ENCODE data around the gene ADAT2. TPM values are rescaled to one million over a fixed set of nuclear protein-coding genes. Genes with fewer than 3 reads are reported as not detected.

The ADAT2 gene
- total RNA-seq, 4 donors from 2014 or later: 1.7 to 11.3 (median 6.1) TPM

DNA sequence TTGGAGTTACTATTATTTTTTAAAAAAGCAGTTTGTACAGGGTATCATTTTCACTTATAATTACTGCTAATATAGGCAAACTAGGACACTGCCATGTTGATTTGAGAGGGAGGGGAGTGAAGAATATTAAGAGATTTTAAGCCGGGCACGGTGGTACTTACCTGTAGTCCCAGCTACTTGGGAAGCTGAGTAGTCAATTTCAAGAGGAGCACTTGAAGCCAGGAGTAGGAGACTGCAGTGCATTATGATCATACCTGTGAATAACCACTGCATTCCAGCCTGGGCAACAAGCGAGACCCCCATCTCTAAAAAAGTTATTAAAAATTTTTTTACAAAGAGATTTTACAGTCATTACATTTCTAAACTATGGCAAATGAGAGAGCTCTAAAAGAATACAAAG lies 35.7 kb downstream of the ADAT2 start:
- no peaks in the 10 kb centered on the region for H3K4me1 ChIP-seq
- no peaks in the 10 kb centered on the region for H3K27me3 ChIP-seq
- H3K27ac ChIP-seq: no peak overlapping the region
- H3K9me3 ChIP-seq: no peaks in the 10 kb centered on the region
- no peak overlapping the region for H3K4me3 ChIP-seq
- H3K36me3 ChIP-seq: no peaks in the 10 kb centered on the region
- DNase-seq: no peak
- TF ChIP-seq, protein P1, sequence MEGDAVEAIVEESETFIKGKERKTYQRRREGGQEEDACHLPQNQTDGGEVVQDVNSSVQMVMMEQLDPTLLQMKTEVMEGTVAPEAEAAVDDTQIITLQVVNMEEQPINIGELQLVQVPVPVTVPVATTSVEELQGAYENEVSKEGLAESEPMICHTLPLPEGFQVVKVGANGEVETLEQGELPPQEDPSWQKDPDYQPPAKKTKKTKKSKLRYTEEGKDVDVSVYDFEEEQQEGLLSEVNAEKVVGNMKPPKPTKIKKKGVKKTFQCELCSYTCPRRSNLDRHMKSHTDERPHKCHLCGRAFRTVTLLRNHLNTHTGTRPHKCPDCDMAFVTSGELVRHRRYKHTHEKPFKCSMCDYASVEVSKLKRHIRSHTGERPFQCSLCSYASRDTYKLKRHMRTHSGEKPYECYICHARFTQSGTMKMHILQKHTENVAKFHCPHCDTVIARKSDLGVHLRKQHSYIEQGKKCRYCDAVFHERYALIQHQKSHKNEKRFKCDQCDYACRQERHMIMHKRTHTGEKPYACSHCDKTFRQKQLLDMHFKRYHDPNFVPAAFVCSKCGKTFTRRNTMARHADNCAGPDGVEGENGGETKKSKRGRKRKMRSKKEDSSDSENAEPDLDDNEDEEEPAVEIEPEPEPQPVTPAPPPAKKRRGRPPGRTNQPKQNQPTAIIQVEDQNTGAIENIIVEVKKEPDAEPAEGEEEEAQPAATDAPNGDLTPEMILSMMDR (IDR thresholded peaks at IDR 0.05): no peak
- no peak for TF ChIP-seq POLR2A (IDR thresholded peaks at IDR 0.05)

DNA sequence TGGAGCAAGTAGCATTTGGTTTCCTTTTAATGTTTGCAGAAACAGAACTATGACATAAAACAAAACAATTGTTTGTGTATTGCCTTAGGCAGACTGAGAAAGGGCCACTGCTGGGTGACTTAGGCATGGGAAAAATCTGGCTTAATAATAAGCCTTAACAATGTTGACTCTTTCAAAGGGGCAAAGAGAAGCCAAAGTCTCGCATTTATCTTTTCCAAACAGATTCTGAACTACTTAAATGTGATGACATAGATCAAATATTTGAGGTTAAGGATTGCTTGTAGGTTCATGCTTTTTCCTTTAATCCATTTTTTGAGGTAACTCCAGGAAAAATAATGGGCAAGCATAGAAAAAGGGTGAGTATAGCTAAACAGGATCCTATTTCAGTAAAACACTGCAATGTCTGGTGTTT lies 39.6 kb downstream of the ADAT2 start:
- Histone ChIP-seq H3K4me1 (no peaks in the 10 kb centered on the region), H3K9me3 (no peaks in the 10 kb centered on the region), H3K27ac (no peak overlapping the region), H3K4me3 (no peak overlapping the region), H3K36me3 (no peaks in the 10 kb centered on the region), H3K27me3 (no peaks in the 10 kb centered on the region)
- TF ChIP-seq POLR2A (IDR thresholded peaks at IDR 0.05): no peak
- TF ChIP-seq, protein P1 (IDR thresholded peaks at IDR 0.05): no peak
- DNase-seq: no peak

DNA sequence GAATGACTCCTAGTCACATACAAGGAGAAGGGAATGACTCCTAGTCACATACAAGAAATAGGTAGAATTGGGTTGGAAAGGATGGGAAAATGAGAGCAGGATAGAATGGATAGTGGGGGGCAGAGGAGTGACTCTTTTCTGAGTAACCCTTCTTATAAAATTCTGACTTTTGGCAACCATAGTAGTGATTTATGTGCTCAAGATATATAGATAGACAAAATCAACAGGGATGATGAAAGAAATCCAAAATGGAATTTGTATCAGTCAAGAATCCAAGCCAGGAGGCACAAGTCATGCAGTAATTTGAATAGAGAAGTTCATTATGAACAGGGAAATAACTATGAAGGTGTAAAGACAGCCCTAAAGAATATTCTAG lies 41.7 kb downstream of the ADAT2 start:
- Histone ChIP-seq H3K27me3 (no peaks in the 10 kb centered on the region), H3K4me3 (no peak overlapping the region), H3K36me3 (no peaks in the 10 kb centered on the region), H3K27ac (no peak overlapping the region), H3K4me1 (no peaks in the 10 kb centered on the region), H3K9me3 (no peaks in the 10 kb centered on the region)
- no peak for DNase-seq
- TF ChIP-seq, protein P1 (IDR thresholded peaks at IDR 0.05): no peak
- no peak for TF ChIP-seq POLR2A (IDR thresholded peaks at IDR 0.05)

DNA sequence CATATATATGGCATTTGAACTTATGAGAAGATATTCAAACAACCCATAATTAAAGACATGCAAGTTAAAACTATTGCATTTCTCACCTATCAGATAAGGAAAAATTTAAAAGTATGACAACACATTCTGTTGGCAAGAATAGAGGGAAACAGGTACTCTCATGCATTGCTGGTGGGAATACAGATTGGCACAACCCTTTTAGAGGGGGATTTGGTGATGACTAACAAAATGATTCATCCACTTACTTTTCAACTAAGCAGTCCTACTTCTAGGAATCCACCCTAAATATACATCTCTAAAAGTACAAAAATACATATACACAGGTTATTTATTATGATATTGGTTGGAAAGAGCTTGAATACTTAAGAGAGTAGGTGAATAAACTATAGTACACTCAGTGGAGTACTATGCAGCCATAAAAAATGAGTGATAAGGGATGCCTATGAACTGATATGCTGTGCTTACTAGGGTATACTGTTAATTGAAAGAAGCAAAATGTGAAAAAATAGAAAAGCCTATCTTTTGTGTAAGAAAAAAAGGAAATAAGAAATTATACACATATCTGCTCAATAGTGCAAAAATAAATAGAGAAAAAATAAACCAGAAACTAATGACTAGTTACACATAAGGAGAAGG lies 42.2 kb downstream of the ADAT2 start:
- H3K4me3 ChIP-seq: no peak overlapping the region
- no peak for DNase-seq
- H3K4me1 ChIP-seq: no peaks in the 10 kb centered on the region
- no peaks in the 10 kb centered on the region for H3K36me3 ChIP-seq
- no peak overlapping the region for H3K27ac ChIP-seq
- TF ChIP-seq, protein P1 (IDR thresholded peaks at IDR 0.05): no peak
- TF ChIP-seq POLR2A (IDR thresholded peaks at IDR 0.05): no peak
- H3K9me3 ChIP-seq: no peaks in the 10 kb centered on the region
- no peaks in the 10 kb centered on the region for H3K27me3 ChIP-seq

DNA sequence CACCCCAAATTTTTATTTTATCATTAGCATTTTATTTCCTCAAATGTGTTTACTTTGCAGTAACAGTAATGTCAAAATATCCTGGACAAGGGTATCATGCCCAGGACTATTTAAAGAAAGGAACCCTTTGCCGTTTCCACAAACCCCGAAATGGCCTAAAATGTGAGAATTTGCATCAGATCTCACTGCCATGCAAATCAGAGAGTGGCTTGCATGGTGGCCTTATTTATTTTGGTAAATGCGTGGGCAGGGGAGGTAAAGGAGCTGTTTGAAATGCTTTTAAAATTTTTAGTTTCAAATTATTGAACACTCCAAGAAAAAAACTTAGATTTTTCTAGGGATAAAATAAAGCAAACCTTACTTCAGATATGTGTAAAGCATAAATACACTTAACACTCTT lies 43.8 kb downstream of the ADAT2 start:
- no peak overlapping the region for H3K27ac ChIP-seq
- TF ChIP-seq, protein P1 (IDR thresholded peaks at IDR 0.05): no peak
- TF ChIP-seq POLR2A (IDR thresholded peaks at IDR 0.05): no peak
- no peaks in the 10 kb centered on the region for H3K4me1 ChIP-seq

More for the DNA sequence above, 43.8 kb downstream of the ADAT2 start:
- H3K9me3 ChIP-seq: no peaks in the 10 kb centered on the region
- no peak overlapping the region for H3K4me3 ChIP-seq
- DNase-seq: no peak
- H3K36me3 ChIP-seq: no peaks in the 10 kb centered on the region
- H3K27me3 ChIP-seq: no peaks in the 10 kb centered on the region

Measured in Peyer's patch (tissue), 4 donors.